HCT116 (cell line): ENCODE results near the gene CAT.

Experiments
- ATF3 ChIP-seq: IDR thresholded peaks from 2 replicates; pipeline ENCODE4 v1.6.1; 2012
- EGR1 ChIP-seq: IDR thresholded peaks from 2 replicates; pipeline ENCODE4 v1.6.1; 2012; ENCODE audit warnings: low read depth
- ELF1 ChIP-seq: IDR thresholded peaks from 2 replicates; pipeline ENCODE4 v1.6.1; 2012; ENCODE audit warnings: low read depth, borderline replicate concordance
- EZH2 ChIP-seq: fragments of 200-600 bp; sonication (generic); IDR thresholded peaks from 2 replicates; pipeline ENCODE4 v1.6.1; 2017; ENCODE audit warnings: antibody characterized with exemption, mixed run types
- FOSL1 ChIP-seq: IDR thresholded peaks from 2 replicates; pipeline ENCODE4 v1.6.1; 2012; ENCODE audit warnings: low read depth
- MAX ChIP-seq: IDR thresholded peaks from 2 replicates; pipeline ENCODE4 v1.6.1; 2012
- POLR2A ChIP-seq: IDR thresholded peaks from 2 replicates; pipeline ENCODE4 v1.7.0; 2011; ENCODE audit warnings: borderline replicate concordance; ENCODE audit not compliant: insufficient read depth, insufficient read length; ENCODE audit errors: extremely low read depth
- POLR2AphosphoS5 ChIP-seq: IDR thresholded peaks from 2 replicates; pipeline ENCODE4 v1.6.1; 2011; ENCODE audit warnings: mild to moderate bottlenecking, low read depth, low read length, moderate library complexity
- SIN3A ChIP-seq: IDR thresholded peaks from 2 replicates; pipeline ENCODE4 v1.6.1; 2012; ENCODE audit warnings: low read depth
- ZFX ChIP-seq: fragments of 450-650 bp; IDR thresholded peaks from 2 replicates; pipeline ENCODE4 v1.6.1; 2017
- TF ChIP-seq, protein P1 (sequence below), 3 experiments: fragments of 200-600 bp in 1 of 3; sonication (generic) in 1 of 3; IDR thresholded peaks in 2 of 3; conservative IDR thresholded peaks in 1 of 3; 2 replicates each; pipeline ENCODE4 v1.5.1; 2012 to 2017; ENCODE audit warnings: low read depth in 2 of 3, low read length in 2 of 3, antibody characterized with exemption in 1 of 3, borderline replicate concordance in 1 of 3, control low read depth in 1 of 3, mild to moderate bottlenecking in 1 of 3, mixed read lengths in 1 of 3, mixed run types in 1 of 3, moderate library complexity in 1 of 3; ENCODE audit not compliant: insufficient read depth in 1 of 3
- TF ChIP-seq, protein P2 (sequence below): IDR thresholded peaks from 2 replicates; pipeline ENCODE4 v1.6.1; 2012; ENCODE audit warnings: low read depth

GRCh38 chr11:34425360-34425759, 13.4 kb upstream of the CAT start:
- TF ChIP-seq, protein P1, sequence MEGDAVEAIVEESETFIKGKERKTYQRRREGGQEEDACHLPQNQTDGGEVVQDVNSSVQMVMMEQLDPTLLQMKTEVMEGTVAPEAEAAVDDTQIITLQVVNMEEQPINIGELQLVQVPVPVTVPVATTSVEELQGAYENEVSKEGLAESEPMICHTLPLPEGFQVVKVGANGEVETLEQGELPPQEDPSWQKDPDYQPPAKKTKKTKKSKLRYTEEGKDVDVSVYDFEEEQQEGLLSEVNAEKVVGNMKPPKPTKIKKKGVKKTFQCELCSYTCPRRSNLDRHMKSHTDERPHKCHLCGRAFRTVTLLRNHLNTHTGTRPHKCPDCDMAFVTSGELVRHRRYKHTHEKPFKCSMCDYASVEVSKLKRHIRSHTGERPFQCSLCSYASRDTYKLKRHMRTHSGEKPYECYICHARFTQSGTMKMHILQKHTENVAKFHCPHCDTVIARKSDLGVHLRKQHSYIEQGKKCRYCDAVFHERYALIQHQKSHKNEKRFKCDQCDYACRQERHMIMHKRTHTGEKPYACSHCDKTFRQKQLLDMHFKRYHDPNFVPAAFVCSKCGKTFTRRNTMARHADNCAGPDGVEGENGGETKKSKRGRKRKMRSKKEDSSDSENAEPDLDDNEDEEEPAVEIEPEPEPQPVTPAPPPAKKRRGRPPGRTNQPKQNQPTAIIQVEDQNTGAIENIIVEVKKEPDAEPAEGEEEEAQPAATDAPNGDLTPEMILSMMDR (IDR thresholded peaks at IDR 0.05 in 2 of 3, conservative IDR thresholded peaks at IDR 0.05 in 1 of 3; ENCODE audit: borderline replicate concordance in 1 of 3, insufficient read depth in 1 of 3, low read depth in 2 of 3, low read length in 2 of 3) = no peak
- TF ChIP-seq FOSL1 (no peak), ATF3 (no peak), POLR2AphosphoS5 (no peak), ZFX (no peak), EZH2 (no peak), SIN3A (no peak), MAX (no peak), EGR1 (no peak), ELF1 (no peak), POLR2A (no peak)
- TF ChIP-seq, protein P2, sequence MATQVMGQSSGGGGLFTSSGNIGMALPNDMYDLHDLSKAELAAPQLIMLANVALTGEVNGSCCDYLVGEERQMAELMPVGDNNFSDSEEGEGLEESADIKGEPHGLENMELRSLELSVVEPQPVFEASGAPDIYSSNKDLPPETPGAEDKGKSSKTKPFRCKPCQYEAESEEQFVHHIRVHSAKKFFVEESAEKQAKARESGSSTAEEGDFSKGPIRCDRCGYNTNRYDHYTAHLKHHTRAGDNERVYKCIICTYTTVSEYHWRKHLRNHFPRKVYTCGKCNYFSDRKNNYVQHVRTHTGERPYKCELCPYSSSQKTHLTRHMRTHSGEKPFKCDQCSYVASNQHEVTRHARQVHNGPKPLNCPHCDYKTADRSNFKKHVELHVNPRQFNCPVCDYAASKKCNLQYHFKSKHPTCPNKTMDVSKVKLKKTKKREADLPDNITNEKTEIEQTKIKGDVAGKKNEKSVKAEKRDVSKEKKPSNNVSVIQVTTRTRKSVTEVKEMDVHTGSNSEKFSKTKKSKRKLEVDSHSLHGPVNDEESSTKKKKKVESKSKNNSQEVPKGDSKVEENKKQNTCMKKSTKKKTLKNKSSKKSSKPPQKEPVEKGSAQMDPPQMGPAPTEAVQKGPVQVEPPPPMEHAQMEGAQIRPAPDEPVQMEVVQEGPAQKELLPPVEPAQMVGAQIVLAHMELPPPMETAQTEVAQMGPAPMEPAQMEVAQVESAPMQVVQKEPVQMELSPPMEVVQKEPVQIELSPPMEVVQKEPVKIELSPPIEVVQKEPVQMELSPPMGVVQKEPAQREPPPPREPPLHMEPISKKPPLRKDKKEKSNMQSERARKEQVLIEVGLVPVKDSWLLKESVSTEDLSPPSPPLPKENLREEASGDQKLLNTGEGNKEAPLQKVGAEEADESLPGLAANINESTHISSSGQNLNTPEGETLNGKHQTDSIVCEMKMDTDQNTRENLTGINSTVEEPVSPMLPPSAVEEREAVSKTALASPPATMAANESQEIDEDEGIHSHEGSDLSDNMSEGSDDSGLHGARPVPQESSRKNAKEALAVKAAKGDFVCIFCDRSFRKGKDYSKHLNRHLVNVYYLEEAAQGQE = no peak
